ENCODE results near the gene MAMSTR. TPM values are rescaled to one million over a fixed set of nuclear protein-coding genes. Genes with fewer than 3 reads are reported as not detected.
A peak's percentile ranks its signal among the peaks of the same experiment; 100 is the strongest.
"Not testable (repeated sequence)": the region's sequence is repeated elsewhere in the genome, so short reads cannot be mapped to it uniquely, and the experiment has no call there.

MAMSTR gene
- total RNA-seq, 2 experiments from 2014 or later = 0.56 to 1.0 TPM

GRCh38 chr19:48695743-48696352 lies 23.7 kb downstream of the MAMSTR start, which contains the start of gene FUT2:
FUT2 (plus strand) TSS chr19:48695971; CDS start chr19:48702957, 6,986 bp downstream.
- POLR2A ChIA-PET = interaction anchor here (1.0 kb wide), 1 partner anchor 22 kb away, joined by 3 read pairs; no protein-coding TSS in a partner anchor
- intact Hi-C loops (cut with micrococcal nuclease) = no loop called here
- peaks cover 11% of the 10 kb centered on the region for H3K4me1 Mint-ChIP-seq (ENCODE audit: low read depth)
- H3K27me3 Mint-ChIP-seq = peaks cover 14% of the 10 kb centered on the region
- H3K9me3 Mint-ChIP-seq = no peaks in the 10 kb centered on the region
- ATAC-seq = no peak
- no peak within 1 kb of the TSS for H3K27ac Mint-ChIP-seq
- no peak for DNase-seq
- no peak for TF ChIP-seq CTCF (IDR thresholded peaks at IDR 0.05)
- peaks cover 3% of the 10 kb centered on the region for H3K36me3 Mint-ChIP-seq (ENCODE audit: low read depth)
- H3K4me3 Mint-ChIP-seq = peak within 1 kb of the TSS; percentile 22
- CTCF ChIA-PET = interaction anchor here (1.6 kb wide), 2 partner anchors 92 to 147 kb away, joined by 5 to 6 read pairs; no protein-coding TSS in a partner anchor

- ATAC-seq; intact Hi-C loops (cut with micrococcal nuclease); H3K27ac Mint-ChIP-seq; DNase-seq; H3K9me3 Mint-ChIP-seq; H3K36me3 Mint-ChIP-seq (ENCODE audit: low read depth); POLR2A ChIA-PET; H3K4me3 Mint-ChIP-seq: not testable (repeated sequence)
- peaks cover 11% of the 10 kb centered on the region for H3K4me1 Mint-ChIP-seq (ENCODE audit: low read depth)
- peaks cover 14% of the 10 kb centered on the region for H3K27me3 Mint-ChIP-seq
- CTCF ChIA-PET = interaction anchor here (1.1 to 1.2 kb wide), 2 partner anchors 18 to 102 kb away, joined by 3 to 6 read pairs; no protein-coding TSS in a partner anchor
These were observed 25.9 kb downstream of the MAMSTR start for GRCh38 chr19:48693629-48694028.

GRCh38 chr19:48689449-48689848 lies 30.1 kb downstream of the MAMSTR start:
- intact Hi-C loops (cut with micrococcal nuclease) = no loop called here
- CTCF ChIA-PET = no interaction called here

GRCh38 chr19:48687776-48688175 lies 31.7 kb downstream of the MAMSTR start:
- H3K27me3 Mint-ChIP-seq = no peaks in the 10 kb centered on the region
- TF ChIP-seq CTCF (IDR thresholded peaks at IDR 0.05) = no peak
- no peak overlapping the region for H3K27ac Mint-ChIP-seq
- ATAC-seq (no peak), DNase-seq (no peak)
- H3K9me3 Mint-ChIP-seq = no peaks in the 10 kb centered on the region
- no peaks in the 10 kb centered on the region for H3K36me3 Mint-ChIP-seq (ENCODE audit: low read depth)
- intact Hi-C loops (cut with micrococcal nuclease) = no loop called here
- ChIA-PET CTCF (interaction anchor here (1.2 to 1.5 kb wide), 2 partner anchors 12 to 51 kb away, joined by 3 to 7 read pairs; no protein-coding TSS in a partner anchor), POLR2A (no interaction called here)
- H3K4me1 Mint-ChIP-seq (ENCODE audit: low read depth) = no peaks in the 10 kb centered on the region
- H3K4me3 Mint-ChIP-seq = no peak overlapping the region

More at GRCh38 chr19:48689449-48689848, 30.1 kb downstream of the MAMSTR start:
- Mint-ChIP-seq H3K9me3 (no peaks in the 10 kb centered on the region), H3K4me3 (no peak overlapping the region), H3K36me3 (ENCODE audit: low read depth) (no peaks in the 10 kb centered on the region), H3K27ac (no peak overlapping the region), H3K4me1 (ENCODE audit: low read depth) (no peaks in the 10 kb centered on the region), H3K27me3 (no peaks in the 10 kb centered on the region)
- TF ChIP-seq CTCF (IDR thresholded peaks at IDR 0.05) = no peak
- DNase-seq = no peak
- no peak for ATAC-seq
- POLR2A ChIA-PET = no interaction called here

GRCh38 chr19:48686637-48687036 lies 32.9 kb downstream of the MAMSTR start:
- H3K4me1 Mint-ChIP-seq (ENCODE audit: low read depth); H3K9me3 Mint-ChIP-seq; H3K27me3 Mint-ChIP-seq; ATAC-seq; POLR2A ChIA-PET; H3K36me3 Mint-ChIP-seq (ENCODE audit: low read depth); DNase-seq; CTCF ChIA-PET; H3K27ac Mint-ChIP-seq; intact Hi-C loops (cut with micrococcal nuclease); H3K4me3 Mint-ChIP-seq: not testable (repeated sequence)

GRCh38 chr19:48686088-48686487 lies 33.4 kb downstream of the MAMSTR start:
- H3K36me3 Mint-ChIP-seq (ENCODE audit: low read depth) = no peaks in the 10 kb centered on the region
- H3K9me3 Mint-ChIP-seq = no peaks in the 10 kb centered on the region
- DNase-seq (no peak), ATAC-seq (no peak)
- H3K4me1 Mint-ChIP-seq (ENCODE audit: low read depth) = no peaks in the 10 kb centered on the region
- no peak overlapping the region for H3K4me3 Mint-ChIP-seq
- intact Hi-C loops (cut with micrococcal nuclease) = no loop called here
- TF ChIP-seq CTCF (IDR thresholded peaks at IDR 0.05) = no peak
- H3K27ac Mint-ChIP-seq = no peak overlapping the region
- POLR2A ChIA-PET = no interaction called here
- H3K27me3 Mint-ChIP-seq = no peaks in the 10 kb centered on the region
- CTCF ChIA-PET = no interaction called here
